Measurements from ENCODE around the gene SESTD1.

GRCh38 chr2:179253226-179253625 lies 11.4 kb downstream of the SESTD1 start:
- TF ChIP-seq CTCF (IDR thresholded peaks at IDR 0.05) = no peak
- TF ChIP-seq POLR2A (IDR thresholded peaks at IDR 0.05) = no peak
